GM18868 (cell line): ENCODE measurements around the gene CARM1.

Experiments
- ATAC-seq: cut with Tn5 transposase; IDR thresholded peaks from one replicate; pipeline ENCODE4 v1.9.1; 2021; ENCODE audit warnings: mild to moderate bottlenecking, moderate library complexity; ENCODE audit not compliant: unreplicated experiment

Gene CARM1

GRCh38 chr19:10899151-10899653 is 27.8 kb downstream of the CARM1 start:
- no peak for ATAC-seq

- ATAC-seq, result no peak
These were observed 36.6 kb downstream of the CARM1 start for GRCh38 chr19:10907925-10908324.

GRCh38 chr19:10908380-10908960 is 37.1 kb downstream of the CARM1 start:
- ATAC-seq, result no peak

- no peak for ATAC-seq
These were observed 40.4 kb downstream of the CARM1 start for GRCh38 chr19:10911579-10912363.

- ATAC-seq, result no peak
These were observed 41.3 kb downstream of the CARM1 start for GRCh38 chr19:10912619-10913018.

- ATAC-seq, result no peak
These were observed 42.5 kb downstream of the CARM1 start for GRCh38 chr19:10913716-10914340.

- ATAC-seq, result no peak
These were observed 44.1 kb downstream of the CARM1 start for GRCh38 chr19:10915130-10916091.

DNA sequence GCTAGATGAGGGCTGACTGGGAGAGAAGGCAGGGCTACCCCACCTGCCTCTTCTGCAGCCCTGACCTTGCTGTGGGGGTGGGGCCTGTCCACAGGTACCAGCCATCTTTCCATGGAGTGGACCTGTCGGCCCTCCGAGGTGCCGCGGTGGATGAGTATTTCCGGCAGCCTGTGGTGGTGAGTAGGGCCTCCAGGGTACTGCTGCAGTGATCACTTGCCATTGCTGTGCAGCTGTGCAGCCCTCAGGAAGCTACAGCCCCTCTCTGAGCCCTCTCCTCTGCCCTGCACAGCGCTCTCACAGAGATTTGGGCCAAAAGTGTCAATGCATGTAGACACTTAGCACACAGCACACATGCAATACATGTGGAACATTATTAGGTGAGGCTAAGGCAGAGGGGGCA is 45.2 kb downstream of the CARM1 start:
- ATAC-seq, result no peak

DNA sequence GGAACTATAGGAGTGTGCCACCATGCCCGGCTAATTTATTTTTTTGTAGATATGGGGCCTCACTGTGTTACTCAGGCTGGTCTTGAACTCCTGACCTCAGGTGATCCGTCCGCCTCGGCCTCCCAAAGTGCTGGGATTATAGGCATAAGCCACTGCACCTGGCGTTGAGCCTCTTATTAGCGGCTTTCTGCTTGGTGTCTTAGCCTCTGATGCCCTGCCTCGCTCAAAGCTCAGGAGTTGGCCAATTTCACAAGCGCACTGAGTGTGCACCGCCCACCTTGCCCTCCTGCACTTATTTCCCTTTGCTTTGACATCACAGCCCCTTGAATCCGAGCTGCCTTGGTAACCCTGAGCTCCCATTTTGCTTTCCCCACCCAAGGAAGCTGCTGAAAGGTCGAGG is 47.0 kb downstream of the CARM1 start:
- no peak for ATAC-seq

GRCh38 chr19:10919352-10920287 is 48.3 kb downstream of the CARM1 start:
- ATAC-seq, result no peak

- no peak for ATAC-seq
These were observed 48.9 kb downstream of the CARM1 start for GRCh38 chr19:10920288-10920655.

GRCh38 chr19:10920781-10921180 is 49.4 kb downstream of the CARM1 start:
- ATAC-seq, result no peak

DNA sequence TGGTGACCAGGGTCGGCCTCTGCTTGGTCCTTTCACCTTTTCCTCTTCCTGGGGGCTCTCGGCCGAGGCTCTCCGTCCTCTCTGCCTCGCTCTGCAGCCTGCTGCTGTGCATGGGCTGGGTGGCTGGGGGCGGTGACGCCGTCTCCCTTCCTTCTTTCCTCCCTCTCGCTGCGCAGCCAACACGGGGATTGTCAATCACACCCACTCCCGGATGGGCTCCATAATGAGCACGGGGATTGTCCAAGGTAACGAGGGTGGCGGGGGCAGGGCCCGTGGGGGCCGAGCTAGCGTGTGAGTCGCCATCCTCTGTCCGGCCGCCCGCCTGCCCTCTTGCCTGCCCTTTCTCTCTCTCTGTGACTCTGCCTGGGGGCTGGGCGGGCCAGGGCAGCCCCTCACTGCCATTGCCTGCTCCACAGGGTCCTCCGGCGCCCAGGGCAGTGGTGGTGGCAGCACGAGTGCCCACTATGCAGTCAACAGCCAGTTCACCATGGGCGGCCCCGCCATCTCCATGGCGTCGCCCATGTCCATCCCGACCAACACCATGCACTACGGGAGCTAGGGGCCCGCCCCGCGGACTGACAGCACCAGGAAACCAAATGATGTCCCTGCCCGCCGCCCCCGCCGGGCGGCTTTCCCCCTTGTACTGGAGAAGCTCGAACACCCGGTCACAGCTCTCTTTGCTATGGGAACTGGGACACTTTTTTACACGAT is 50.0 kb downstream of the CARM1 start:
- no peak for ATAC-seq

GRCh38 chr19:10921910-10922637 is 50.7 kb downstream of the CARM1 start:
- ATAC-seq, result no peak

DNA sequence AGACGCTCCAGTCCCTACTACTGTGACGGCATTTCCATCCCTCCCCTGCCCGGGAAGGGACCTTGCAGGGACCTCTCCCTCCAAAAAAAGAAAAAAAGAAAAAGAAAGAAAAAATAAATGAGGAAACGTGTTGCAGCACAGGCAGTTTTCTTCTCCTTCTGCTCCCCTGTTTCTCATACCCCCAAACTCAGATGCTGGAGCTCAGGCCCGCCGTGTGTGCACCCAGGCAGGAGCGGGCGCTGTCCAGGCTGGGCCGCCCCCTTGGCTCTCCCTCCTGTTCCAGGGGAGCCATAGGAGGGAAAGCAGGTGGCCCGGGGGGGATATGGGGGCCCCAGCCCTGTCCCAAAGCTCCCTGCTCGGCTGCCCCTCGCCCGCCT is 51.3 kb downstream of the CARM1 start:
- ATAC-seq, result no peak

DNA sequence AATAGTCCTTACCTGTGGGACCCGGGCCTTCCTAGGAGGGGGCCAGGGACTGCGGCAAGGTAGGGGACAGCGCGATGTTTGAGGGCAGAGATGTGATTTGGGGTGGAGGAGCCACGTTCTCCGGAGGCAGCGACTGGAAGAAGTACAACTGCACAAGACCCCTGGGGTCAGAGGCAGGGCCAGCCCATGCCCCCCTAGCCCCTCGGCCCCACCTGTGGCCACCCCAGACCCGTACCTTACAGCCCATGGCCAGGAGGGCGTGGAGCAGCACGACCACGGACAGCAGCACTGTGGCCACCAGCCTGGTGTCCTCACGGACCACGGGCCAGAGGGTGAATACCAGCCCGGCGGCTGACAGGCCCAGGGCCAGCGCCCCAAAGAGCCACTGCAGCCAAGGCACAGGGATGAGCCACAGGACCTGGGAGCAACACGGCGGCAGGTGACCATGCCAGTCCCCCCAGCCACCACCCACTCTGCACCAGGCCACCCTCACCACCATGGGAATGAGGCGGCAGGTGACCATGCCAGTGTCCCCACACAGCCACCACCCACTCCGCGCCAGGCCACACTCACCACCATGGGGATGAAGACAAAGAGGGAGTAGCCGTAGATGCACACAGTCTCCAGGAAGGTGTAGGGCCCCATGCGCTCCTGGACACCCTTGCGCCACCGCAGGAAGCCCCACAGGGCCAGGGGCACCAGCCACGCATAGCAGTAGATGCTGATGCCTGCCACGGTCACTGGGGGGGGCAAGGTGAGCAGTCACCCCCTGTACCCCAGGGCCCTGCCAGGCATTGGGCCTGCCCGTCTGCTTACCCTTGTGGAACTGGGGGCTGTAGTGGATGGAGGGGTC is 52.1 kb downstream of the CARM1 start:
- no peak for ATAC-seq

- no peak for ATAC-seq
These were observed 53.2 kb downstream of the CARM1 start for GRCh38 chr19:10924597-10924996.
